ENCODE data around the gene SPINT3.

The SPINT3 gene

DNA sequence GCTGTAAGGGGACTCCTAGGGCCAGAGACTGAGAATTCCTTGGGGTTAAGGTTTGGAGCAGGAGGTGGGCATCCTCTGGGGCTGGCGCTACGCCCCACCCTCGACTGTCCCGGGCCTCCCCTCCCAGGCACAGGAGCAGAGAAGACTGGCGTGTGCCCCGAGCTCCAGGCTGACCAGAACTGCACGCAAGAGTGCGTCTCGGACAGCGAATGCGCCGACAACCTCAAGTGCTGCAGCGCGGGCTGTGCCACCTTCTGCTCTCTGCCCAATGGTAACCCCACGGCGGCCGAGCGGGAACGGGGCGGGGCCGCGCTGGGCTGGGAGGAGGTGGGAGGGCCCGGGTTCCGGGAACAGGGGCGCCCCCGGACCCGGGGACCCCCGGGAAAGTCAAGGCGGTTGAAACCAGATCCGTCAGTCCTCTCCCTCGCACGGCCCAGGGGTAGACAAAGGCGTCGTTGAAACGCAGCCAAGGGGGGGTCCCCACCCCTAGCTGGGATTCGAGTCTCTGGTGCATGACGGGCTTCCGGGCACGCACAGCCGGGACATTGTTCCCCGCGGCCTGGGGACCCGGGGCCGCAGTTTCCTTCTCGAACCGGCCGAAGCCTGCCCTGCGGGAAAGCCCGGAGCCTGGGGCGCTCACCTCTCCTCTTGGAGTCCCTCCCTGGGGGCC is 45.0 kb downstream of the SPINT3 start:
- H3K27ac ChIP-seq (replicated peaks) = no peak overlapping the region
- DNase-seq (ENCODE audit: low read depth in 1 of 2, low spot score in 1 of 2) = no peak
- peak overlapping the region; percentile 20; the same call in 1 of the 2 replicates for H3K4me3 ChIP-seq (replicated peaks; ENCODE audit: insufficient read depth, low read length)
- H3K27me3 ChIP-seq (ENCODE audit: insufficient read depth, poor library complexity, severe bottlenecking) = peaks cover 46% of the 10 kb centered on the region
- TF ChIP-seq, protein P1, sequence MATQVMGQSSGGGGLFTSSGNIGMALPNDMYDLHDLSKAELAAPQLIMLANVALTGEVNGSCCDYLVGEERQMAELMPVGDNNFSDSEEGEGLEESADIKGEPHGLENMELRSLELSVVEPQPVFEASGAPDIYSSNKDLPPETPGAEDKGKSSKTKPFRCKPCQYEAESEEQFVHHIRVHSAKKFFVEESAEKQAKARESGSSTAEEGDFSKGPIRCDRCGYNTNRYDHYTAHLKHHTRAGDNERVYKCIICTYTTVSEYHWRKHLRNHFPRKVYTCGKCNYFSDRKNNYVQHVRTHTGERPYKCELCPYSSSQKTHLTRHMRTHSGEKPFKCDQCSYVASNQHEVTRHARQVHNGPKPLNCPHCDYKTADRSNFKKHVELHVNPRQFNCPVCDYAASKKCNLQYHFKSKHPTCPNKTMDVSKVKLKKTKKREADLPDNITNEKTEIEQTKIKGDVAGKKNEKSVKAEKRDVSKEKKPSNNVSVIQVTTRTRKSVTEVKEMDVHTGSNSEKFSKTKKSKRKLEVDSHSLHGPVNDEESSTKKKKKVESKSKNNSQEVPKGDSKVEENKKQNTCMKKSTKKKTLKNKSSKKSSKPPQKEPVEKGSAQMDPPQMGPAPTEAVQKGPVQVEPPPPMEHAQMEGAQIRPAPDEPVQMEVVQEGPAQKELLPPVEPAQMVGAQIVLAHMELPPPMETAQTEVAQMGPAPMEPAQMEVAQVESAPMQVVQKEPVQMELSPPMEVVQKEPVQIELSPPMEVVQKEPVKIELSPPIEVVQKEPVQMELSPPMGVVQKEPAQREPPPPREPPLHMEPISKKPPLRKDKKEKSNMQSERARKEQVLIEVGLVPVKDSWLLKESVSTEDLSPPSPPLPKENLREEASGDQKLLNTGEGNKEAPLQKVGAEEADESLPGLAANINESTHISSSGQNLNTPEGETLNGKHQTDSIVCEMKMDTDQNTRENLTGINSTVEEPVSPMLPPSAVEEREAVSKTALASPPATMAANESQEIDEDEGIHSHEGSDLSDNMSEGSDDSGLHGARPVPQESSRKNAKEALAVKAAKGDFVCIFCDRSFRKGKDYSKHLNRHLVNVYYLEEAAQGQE (IDR thresholded peaks at IDR 0.05; ENCODE audit: insufficient replicate concordance, low read depth) = no peak
- TF ChIP-seq, protein P2, sequence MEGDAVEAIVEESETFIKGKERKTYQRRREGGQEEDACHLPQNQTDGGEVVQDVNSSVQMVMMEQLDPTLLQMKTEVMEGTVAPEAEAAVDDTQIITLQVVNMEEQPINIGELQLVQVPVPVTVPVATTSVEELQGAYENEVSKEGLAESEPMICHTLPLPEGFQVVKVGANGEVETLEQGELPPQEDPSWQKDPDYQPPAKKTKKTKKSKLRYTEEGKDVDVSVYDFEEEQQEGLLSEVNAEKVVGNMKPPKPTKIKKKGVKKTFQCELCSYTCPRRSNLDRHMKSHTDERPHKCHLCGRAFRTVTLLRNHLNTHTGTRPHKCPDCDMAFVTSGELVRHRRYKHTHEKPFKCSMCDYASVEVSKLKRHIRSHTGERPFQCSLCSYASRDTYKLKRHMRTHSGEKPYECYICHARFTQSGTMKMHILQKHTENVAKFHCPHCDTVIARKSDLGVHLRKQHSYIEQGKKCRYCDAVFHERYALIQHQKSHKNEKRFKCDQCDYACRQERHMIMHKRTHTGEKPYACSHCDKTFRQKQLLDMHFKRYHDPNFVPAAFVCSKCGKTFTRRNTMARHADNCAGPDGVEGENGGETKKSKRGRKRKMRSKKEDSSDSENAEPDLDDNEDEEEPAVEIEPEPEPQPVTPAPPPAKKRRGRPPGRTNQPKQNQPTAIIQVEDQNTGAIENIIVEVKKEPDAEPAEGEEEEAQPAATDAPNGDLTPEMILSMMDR (IDR thresholded peaks at IDR 0.05; ENCODE audit: insufficient read depth, low read length) = no peak
- no peak for TF ChIP-seq GABPA (IDR thresholded peaks at IDR 0.05; ENCODE audit: low read depth)
- no peak for TF ChIP-seq SPI1 (IDR thresholded peaks at IDR 0.05; ENCODE audit: borderline replicate concordance, low read depth)
- TF ChIP-seq POLR2AphosphoS5 (IDR thresholded peaks at IDR 0.05; ENCODE audit: low read depth) = no peak

DNA sequence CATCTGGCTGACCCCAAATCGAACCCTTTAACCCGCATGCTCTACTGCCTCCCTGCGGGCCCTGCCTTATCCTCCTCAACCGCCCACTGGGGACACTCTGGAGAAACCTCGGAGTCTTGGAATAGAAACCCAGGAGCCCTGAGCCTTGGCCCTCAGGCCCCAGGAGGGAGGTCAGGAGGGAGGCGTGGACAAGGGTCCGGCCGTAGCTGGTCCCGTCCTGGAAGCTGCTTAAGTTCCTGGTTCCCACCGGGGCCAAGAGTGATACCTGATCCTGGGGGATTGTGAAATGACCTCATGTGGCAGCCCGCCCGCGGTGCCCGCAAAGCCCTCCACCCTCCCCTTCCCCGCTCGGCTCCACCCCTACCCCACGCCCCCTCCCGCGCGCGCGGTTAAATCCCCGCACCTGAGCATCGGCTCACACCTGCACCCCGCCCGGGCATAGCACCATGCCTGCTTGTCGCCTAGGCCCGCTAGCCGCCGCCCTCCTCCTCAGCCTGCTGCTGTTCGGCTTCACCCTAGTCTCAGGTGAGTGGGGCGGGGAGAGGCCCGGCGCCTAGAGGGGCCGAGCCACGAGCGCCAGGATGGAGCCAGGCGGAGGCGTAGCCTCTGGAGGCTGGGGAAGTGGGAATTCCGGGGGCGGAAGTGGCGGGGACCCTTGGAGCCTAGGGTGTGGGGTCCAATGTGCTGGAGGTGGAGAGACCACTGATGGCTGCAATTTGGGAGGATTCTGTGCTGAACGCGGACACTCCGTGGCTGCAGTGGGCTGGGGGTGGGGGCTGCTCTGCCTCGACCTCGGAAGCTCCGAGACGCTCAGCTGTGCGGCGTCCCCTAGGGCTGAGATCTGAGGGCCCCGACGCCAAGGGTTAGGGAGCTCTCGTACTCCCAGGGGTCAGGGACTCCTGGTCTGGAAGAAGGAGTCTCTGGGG is 45.8 kb downstream of the SPINT3 start, which contains the start of gene WFDC2:
TSS of gene WFDC2 (plus strand) at position 418 of the 926 bp plus-strand sequence. CDS start at position 447, 29 bp downstream.
- Histone ChIP-seq H3K4me3 (replicated peaks; ENCODE audit: insufficient read depth, low read length) (peak within 1 kb of the TSS; percentile 20; the same call in 1 of the 2 replicates), H3K27ac (replicated peaks) (no peak within 1 kb of the TSS), H3K27me3 (ENCODE audit: insufficient read depth, poor library complexity, severe bottlenecking) (peaks cover 49% of the 10 kb centered on the region)
- no peak for DNase-seq (ENCODE audit: low read depth in 1 of 2, low spot score in 1 of 2)
- TF ChIP-seq POLR2AphosphoS5 (IDR thresholded peaks at IDR 0.05; ENCODE audit: low read depth) = no peak
- TF ChIP-seq, protein P2 (IDR thresholded peaks at IDR 0.05; ENCODE audit: insufficient read depth, low read length) = no peak
- TF ChIP-seq, protein P1 (IDR thresholded peaks at IDR 0.05; ENCODE audit: insufficient replicate concordance, low read depth) = no peak

DNA sequence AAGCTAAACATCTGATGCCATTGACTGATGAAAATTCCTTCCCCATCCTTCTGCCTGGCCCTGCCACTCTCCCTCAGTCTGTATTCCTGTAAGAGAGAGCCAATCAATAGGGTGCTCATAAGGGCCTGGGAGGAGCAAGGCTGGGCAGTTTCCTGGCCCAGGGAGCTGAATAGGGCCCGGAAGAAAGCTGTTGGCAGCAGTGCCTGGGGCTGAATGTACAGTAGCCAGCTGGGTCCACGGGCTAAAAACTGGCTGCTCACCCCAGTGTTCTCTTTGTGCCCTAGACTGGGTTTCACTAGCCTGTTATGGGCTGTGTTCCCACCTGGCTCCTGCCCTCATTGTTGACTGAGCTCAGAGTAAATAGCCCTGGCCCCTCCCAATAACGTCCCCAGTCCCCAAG is 47.6 kb downstream of the SPINT3 start:
- peaks cover 38% of the 10 kb centered on the region for H3K27me3 ChIP-seq (ENCODE audit: insufficient read depth, poor library complexity, severe bottlenecking)
- no peak overlapping the region for H3K27ac ChIP-seq (replicated peaks)
- DNase-seq (ENCODE audit: low read depth in 1 of 2, low spot score in 1 of 2) = no peak
- H3K4me3 ChIP-seq (replicated peaks; ENCODE audit: insufficient read depth, low read length) = no peak overlapping the region
- TF ChIP-seq GABPA (IDR thresholded peaks at IDR 0.05; ENCODE audit: low read depth) (no peak), POLR2AphosphoS5 (IDR thresholded peaks at IDR 0.05; ENCODE audit: low read depth) (no peak), SPI1 (IDR thresholded peaks at IDR 0.05; ENCODE audit: borderline replicate concordance, low read depth) (no peak)
- TF ChIP-seq, protein P2 (IDR thresholded peaks at IDR 0.05; ENCODE audit: insufficient read depth, low read length) = no peak
